HepG2 (cell line): Measurements from ENCODE around the gene ZFPL1. TPM values are rescaled to one million over a fixed set of nuclear protein-coding genes. Genes with fewer than 3 reads are reported as not detected.
A peak's percentile ranks its signal among the peaks of the same experiment; 100 is the strongest.

ENCODE experiments used
- DBP ChIP-seq: sonication (generic); formaldehyde crosslinking; IDR thresholded peaks from 2 replicates; pipeline ENCODE4 v1.4.0; 2020; ENCODE audit warnings: missing genetic modification reagents; ENCODE audit errors: not compliant biosample characterization
- DR1 ChIP-seq: sonication (generic); formaldehyde crosslinking; IDR thresholded peaks from 2 replicates; pipeline ENCODE4 v1.8.0; 2021; ENCODE audit warnings: mild to moderate bottlenecking, missing genetic modification reagents, inconsistent platforms
- LCORL ChIP-seq, 2 experiments: fragments of 450-650 bp in 1 of 2; sonication (generic) in 1 of 2; formaldehyde crosslinking in 1 of 2; IDR thresholded peaks; 2 replicates each; pipeline versions ENCODE4 v1.5.0 to v1.6.1; 2017 to 2020; ENCODE audit warnings: antibody characterized with exemption in 1 of 2, missing genetic modification reagents in 1 of 2
- MAFF ChIP-seq: IDR thresholded peaks from 2 replicates; pipeline ENCODE4 v1.6.1; 2011; ENCODE audit warnings: low read depth, low read length, improper control_type of control experiment
- PITX1 ChIP-seq: sonication (generic); formaldehyde crosslinking; IDR thresholded peaks from 2 replicates; pipeline ENCODE4 v1.5.1; 2020; ENCODE audit warnings: mild to moderate bottlenecking, missing genetic modification reagents
- RORA ChIP-seq: sonication (generic); formaldehyde crosslinking; IDR thresholded peaks from 2 replicates; pipeline ENCODE4 v1.5.0; 2020; ENCODE audit warnings: mild to moderate bottlenecking, missing genetic modification reagents, moderate library complexity
- SMC3 ChIP-seq: IDR thresholded peaks from 2 replicates; pipeline ENCODE4 v1.6.1; 2011; ENCODE audit warnings: low read length, improper control_type of control experiment
- TIGD3 ChIP-seq: sonication (generic); formaldehyde crosslinking; IDR thresholded peaks from 2 replicates; pipeline ENCODE4 v1.5.1; 2020; ENCODE audit warnings: mild to moderate bottlenecking, missing genetic modification reagents, borderline replicate concordance
- TRIM24 ChIP-seq: sonication (generic); formaldehyde crosslinking; IDR thresholded peaks from 2 replicates; pipeline ENCODE4 v1.8.0; 2022; ENCODE audit warnings: mild to moderate bottlenecking, missing genetic modification reagents
- ZNF34 ChIP-seq: sonication (generic); formaldehyde crosslinking; IDR thresholded peaks from 2 replicates; pipeline ENCODE4 v1.4.0; 2020; ENCODE audit warnings: mild to moderate bottlenecking, missing genetic modification reagents, borderline replicate concordance
- ZNF407 ChIP-seq: sonication (generic); formaldehyde crosslinking; IDR thresholded peaks from one replicate; pipeline ENCODE4 v1.5.1; 2020; ENCODE audit warnings: mild to moderate bottlenecking, missing genetic modification reagents; ENCODE audit errors: not compliant biosample characterization
- polyA plus RNA-seq, 8 experiments: library from polyadenylated mRNA; depleted of rRNA in 3 of 8; stranded (reverse) in 7 of 8; unstranded in 1 of 8; fragments of >200 nt; fragmentation: Illumina TruSeq in 4 of 8; extraction: Trizol in 4 of 8; gene quantifications; 2 replicates each; pipeline versions ENCODE4 v1.2.1 to v1.2.3, GENCODE V29; 2011 to 2016; ENCODE audit warnings: low read depth in 4 of 8, missing spikeins in 1 of 8, mixed read lengths in 1 of 8; ENCODE audit not compliant: insufficient read depth in 1 of 8
- total RNA-seq, 5 experiments: library from RNA; depleted of rRNA; stranded (reverse); fragments of >200 nt; fragmentation: Illumina TruSeq; extraction: Trizol; gene quantifications; 2 replicates each; pipeline ENCODE4 v1.2.3, GENCODE V29; 2016; ENCODE audit warnings: low read depth in 1 of 5
- TF ChIP-seq, protein P1 (sequence below): sonication (generic); formaldehyde crosslinking; IDR thresholded peaks from 2 replicates; pipeline ENCODE4 v1.4.0; 2020; ENCODE audit warnings: missing genetic modification reagents

The ZFPL1 gene
- total and polyA plus RNA-seq, 2 of the 13 experiments (the other 11 are each of a cell fraction or from before 2014, with no cell fraction given) = 32.2 to 56.0 TPM

DNA sequence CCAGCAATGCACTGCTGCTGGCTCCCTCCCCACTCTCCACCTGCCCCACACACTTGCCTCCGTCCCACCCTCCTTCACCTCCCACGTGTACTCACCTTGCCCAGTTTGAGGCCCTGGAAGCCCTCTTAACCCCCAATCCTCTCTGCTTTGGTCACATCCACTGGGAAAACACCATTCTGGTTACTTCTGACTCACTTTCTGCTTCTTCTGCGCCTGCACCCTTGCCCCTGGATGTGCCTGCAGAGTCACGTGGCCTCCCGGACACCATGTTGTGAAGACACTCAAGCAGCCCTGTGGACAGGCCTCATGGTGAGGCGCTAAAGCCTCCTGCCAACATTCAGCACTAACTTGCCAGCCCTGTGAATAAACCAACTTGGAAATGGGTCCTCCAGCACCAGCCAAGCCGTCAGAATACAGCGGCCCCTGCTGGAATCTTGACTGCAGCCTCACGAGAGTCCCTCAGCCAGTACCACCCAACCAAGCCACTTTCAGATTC is 23.1 kb upstream of the ZFPL1 start (continued):
- TF ChIP-seq ZNF407 (CRISPR knock-in tag) (no peak), LCORL (IDR thresholded peaks at IDR 0.05) (no peak), LCORL (CRISPR knock-in tag; IDR thresholded peaks at IDR 0.05) (0 out of 2 replicates have a peak, but pooled peaks have one; percentile 32), DR1 (no peak), MAFF (no peak), ZNF34 (no peak), DBP (CRISPR knock-in tag) (no peak), SMC3 (peak; percentile 60), TIGD3 (no peak), PITX1 (CRISPR knock-in tag) (peak; percentile 40; the same call in 1 of the 2 replicates), TRIM24 (CRISPR knock-in tag) (no peak), RORA (CRISPR knock-in tag) (no peak)
- TF ChIP-seq, protein P1, sequence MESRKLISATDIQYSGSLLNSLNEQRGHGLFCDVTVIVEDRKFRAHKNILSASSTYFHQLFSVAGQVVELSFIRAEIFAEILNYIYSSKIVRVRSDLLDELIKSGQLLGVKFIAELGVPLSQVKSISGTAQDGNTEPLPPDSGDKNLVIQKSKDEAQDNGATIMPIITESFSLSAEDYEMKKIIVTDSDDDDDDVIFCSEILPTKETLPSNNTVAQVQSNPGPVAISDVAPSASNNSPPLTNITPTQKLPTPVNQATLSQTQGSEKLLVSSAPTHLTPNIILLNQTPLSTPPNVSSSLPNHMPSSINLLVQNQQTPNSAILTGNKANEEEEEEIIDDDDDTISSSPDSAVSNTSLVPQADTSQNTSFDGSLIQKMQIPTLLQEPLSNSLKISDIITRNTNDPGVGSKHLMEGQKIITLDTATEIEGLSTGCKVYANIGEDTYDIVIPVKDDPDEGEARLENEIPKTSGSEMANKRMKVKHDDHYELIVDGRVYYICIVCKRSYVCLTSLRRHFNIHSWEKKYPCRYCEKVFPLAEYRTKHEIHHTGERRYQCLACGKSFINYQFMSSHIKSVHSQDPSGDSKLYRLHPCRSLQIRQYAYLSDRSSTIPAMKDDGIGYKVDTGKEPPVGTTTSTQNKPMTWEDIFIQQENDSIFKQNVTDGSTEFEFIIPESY (CRISPR knock-in tag) = peak; percentile 86
